Neural crest cell (in vitro differentiated cells): ENCODE measurements around the gene ELAVL1. TPM values are rescaled to one million over a fixed set of nuclear protein-coding genes. Genes with fewer than 3 reads are reported as not detected.

Experiments
- DNase-seq: peaks from one replicate; pipeline ENCODE4 v3.0.0; 2021; ENCODE audit warnings: low read depth, mixed read lengths, low spot score
- H3K27ac Mint-ChIP-seq: one replicate; pipeline ENCODE4 v1.8.0; 2021; ENCODE audit warnings: mild to moderate bottlenecking, mixed read lengths; ENCODE audit not compliant: unreplicated experiment
- H3K27me3 Mint-ChIP-seq: 2 replicates; pipeline ENCODE4 v1.8.0; 2021; ENCODE audit warnings: low read depth, mild to moderate bottlenecking, mixed read lengths
- H3K36me3 Mint-ChIP-seq: 2 replicates; pipeline ENCODE4 v1.8.0; 2021; ENCODE audit warnings: low read depth, mild to moderate bottlenecking, mixed read lengths
- H3K4me1 Mint-ChIP-seq: 2 replicates; pipeline ENCODE4 v1.8.0; 2021; ENCODE audit warnings: mixed read lengths
- H3K4me3 Mint-ChIP-seq: one replicate; pipeline ENCODE4 v1.8.0; 2021; ENCODE audit warnings: mild to moderate bottlenecking, mixed read lengths
- H3K9me3 Mint-ChIP-seq: 2 replicates; pipeline ENCODE4 v1.8.0; 2021; ENCODE audit warnings: mixed read lengths
- total RNA-seq: library from RNA; stranded (reverse); gene quantifications from 2 replicates; pipeline ENCODE4 v1.2.1, GENCODE V29; 2021
- TF ChIP-seq, protein P1 (sequence below): fragments of 200-600 bp; sonication (generic); conservative IDR thresholded peaks from 2 replicates; pipeline ENCODE4 v1.5.0; 2021; ENCODE audit warnings: antibody characterized with exemption, mild to moderate bottlenecking

ELAVL1 gene
- total RNA-seq, 1 donor from 2014 or later = 209 TPM

DNA sequence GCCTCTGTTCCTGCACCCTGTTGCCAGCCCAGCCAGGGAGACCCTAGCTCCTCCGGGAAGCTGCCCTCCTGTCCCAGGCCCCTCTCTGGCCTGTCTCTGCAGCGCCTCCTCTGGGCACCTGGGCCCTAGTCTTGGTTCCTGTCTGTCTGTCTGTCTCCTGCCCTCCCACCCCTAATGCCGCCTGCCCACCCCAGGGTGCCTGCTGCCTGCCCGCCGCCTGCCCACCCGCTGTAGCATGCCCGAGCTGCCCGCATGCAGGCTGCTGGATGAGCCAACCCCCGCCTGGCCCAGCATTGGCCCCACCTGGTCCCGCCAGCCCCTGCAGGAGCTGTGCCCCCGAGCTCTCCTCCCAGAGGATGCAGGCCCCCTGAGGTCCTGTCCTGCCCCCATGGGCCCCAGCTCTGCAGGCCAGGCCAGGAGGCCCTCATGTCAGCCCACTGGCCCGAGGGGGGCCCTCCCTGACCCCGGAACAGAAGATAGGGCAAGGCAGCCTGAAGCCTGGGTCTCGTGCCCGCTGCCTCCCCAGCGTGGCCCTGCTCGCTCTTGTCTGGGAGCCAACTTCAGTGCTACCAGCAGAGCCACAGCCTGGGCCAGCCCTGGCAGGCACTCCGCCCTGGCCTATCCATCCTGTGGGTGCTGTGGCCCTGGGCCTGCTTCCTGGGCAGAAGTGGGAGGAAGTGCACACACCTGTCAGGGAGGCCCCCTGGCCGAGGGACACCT, 96.5 kb downstream of the ELAVL1 start:
- TF ChIP-seq, protein P1, sequence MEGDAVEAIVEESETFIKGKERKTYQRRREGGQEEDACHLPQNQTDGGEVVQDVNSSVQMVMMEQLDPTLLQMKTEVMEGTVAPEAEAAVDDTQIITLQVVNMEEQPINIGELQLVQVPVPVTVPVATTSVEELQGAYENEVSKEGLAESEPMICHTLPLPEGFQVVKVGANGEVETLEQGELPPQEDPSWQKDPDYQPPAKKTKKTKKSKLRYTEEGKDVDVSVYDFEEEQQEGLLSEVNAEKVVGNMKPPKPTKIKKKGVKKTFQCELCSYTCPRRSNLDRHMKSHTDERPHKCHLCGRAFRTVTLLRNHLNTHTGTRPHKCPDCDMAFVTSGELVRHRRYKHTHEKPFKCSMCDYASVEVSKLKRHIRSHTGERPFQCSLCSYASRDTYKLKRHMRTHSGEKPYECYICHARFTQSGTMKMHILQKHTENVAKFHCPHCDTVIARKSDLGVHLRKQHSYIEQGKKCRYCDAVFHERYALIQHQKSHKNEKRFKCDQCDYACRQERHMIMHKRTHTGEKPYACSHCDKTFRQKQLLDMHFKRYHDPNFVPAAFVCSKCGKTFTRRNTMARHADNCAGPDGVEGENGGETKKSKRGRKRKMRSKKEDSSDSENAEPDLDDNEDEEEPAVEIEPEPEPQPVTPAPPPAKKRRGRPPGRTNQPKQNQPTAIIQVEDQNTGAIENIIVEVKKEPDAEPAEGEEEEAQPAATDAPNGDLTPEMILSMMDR = no peak
- no peak for DNase-seq
- Mint-ChIP-seq H3K27me3 (peaks cover 14% of the 10 kb centered on the region), H3K36me3 (peaks cover 2% of the 10 kb centered on the region), H3K4me3 (peak overlapping the region; percentile 62), H3K4me1 (peaks cover 14% of the 10 kb centered on the region), H3K9me3 (no peaks in the 10 kb centered on the region), H3K27ac (no peak overlapping the region)

Other genes starting within 250 kb of the ELAVL1 start
- gene CLEC4M, start 242.4 kb downstream of the ELAVL1 start, total RNA-seq = not detected in 2 replicates
- 17.8 and 19.5 TPM in 2 replicates for gene EVI5L, start 175.4 kb downstream of the ELAVL1 start, total RNA-seq
- gene PRR36, start 131.3 kb downstream of the ELAVL1 start, total RNA-seq = 20.9 and 21.8 TPM in 2 replicates
- 0.51 and 1.0 TPM in 2 replicates for gene LRRC8E, start 117.1 kb downstream of the ELAVL1 start, total RNA-seq
- 48.1 and 50.7 TPM in 2 replicates for gene MAP2K7, start 101.8 kb downstream of the ELAVL1 start, total RNA-seq
- 0.32 and 0.44 TPM in 2 replicates for gene TGFBR3L, start 90.8 kb downstream of the ELAVL1 start, total RNA-seq
- 19.1 and 19.5 TPM in 2 replicates for gene SNAPC2, start 85.3 kb downstream of the ELAVL1 start, total RNA-seq
- gene CTXN1, start 79.5 kb downstream of the ELAVL1 start, total RNA-seq = 129 and 130 TPM in 2 replicates
- 95.9 and 97.6 TPM in 2 replicates for gene TIMM44, start 62.0 kb downstream of the ELAVL1 start, total RNA-seq
- gene CCL25, start 47.1 kb upstream of the ELAVL1 start, total RNA-seq = not detected in 2 replicates
- 12.8 and 13.9 TPM in 2 replicates for gene FBN3, start 144.0 kb upstream of the ELAVL1 start, total RNA-seq
- 30.0 and 31.3 TPM in 2 replicates for gene CERS4, start 203.7 kb upstream of the ELAVL1 start, total RNA-seq